Activated naive CD4-positive, alpha-beta T cell treated with anti-CD3 and anti-CD28 coated beads, Interleukin-2, amount 50 U/mL, for 24 hours (primary cell): ENCODE data around the gene TCEAL3.
A peak's percentile ranks its signal among the peaks of the same experiment; 100 is the strongest.
"Not testable (repeated sequence)": the region's sequence is repeated elsewhere in the genome, so short reads cannot be mapped to it uniquely, and the experiment has no call there.

Experiments
- H3K27ac Mint-ChIP-seq: one replicate; pipeline ENCODE4 v1.8.0; 2021; ENCODE audit warnings: mild to moderate bottlenecking, mixed read lengths
- H3K27me3 Mint-ChIP-seq: one replicate; pipeline ENCODE4 v1.8.0; 2021; ENCODE audit warnings: mixed read lengths
- H3K36me3 Mint-ChIP-seq: one replicate; pipeline ENCODE4 v1.8.0; 2021; ENCODE audit warnings: mixed read lengths
- H3K4me1 Mint-ChIP-seq: one replicate; pipeline ENCODE4 v1.8.0; 2021; ENCODE audit warnings: mixed read lengths
- H3K4me3 Mint-ChIP-seq: one replicate; pipeline ENCODE4 v1.8.0; 2021; ENCODE audit warnings: mild to moderate bottlenecking, mixed read lengths
- H3K9me3 Mint-ChIP-seq: one replicate; pipeline ENCODE4 v1.8.0; 2021; ENCODE audit warnings: mixed read lengths

Gene TCEAL3

GRCh38 chrX:103610282-103610681 lies 2.5 kb downstream of the TCEAL3 start:
- Mint-ChIP-seq H3K9me3 (no peaks in the 10 kb centered on the region), H3K4me1 (peaks cover 14% of the 10 kb centered on the region), H3K4me3 (no peak overlapping the region), H3K27me3 (no peaks in the 10 kb centered on the region), H3K27ac (no peak overlapping the region), H3K36me3 (no peaks in the 10 kb centered on the region)

- Mint-ChIP-seq H3K9me3 (no peaks in the 10 kb centered on the region), H3K36me3 (peaks cover 4% of the 10 kb centered on the region), H3K4me3 (no peak overlapping the region), H3K27ac (no peak overlapping the region), H3K27me3 (no peaks in the 10 kb centered on the region), H3K4me1 (peaks cover 7% of the 10 kb centered on the region)
Observed at GRCh38 chrX:103613362-103613890, 5.7 kb downstream of the TCEAL3 start.

GRCh38 chrX:103614999-103615398 lies 7.2 kb downstream of the TCEAL3 start:
- Mint-ChIP-seq H3K27ac (no peak overlapping the region), H3K4me1 (no peaks in the 10 kb centered on the region), H3K27me3 (no peaks in the 10 kb centered on the region), H3K36me3 (peaks cover 4% of the 10 kb centered on the region), H3K4me3 (no peak overlapping the region), H3K9me3 (no peaks in the 10 kb centered on the region)

- H3K4me3 Mint-ChIP-seq: no peak overlapping the region
- H3K9me3 Mint-ChIP-seq: no peaks in the 10 kb centered on the region
- H3K27ac Mint-ChIP-seq: no peak overlapping the region
- H3K36me3 Mint-ChIP-seq: peaks cover 4% of the 10 kb centered on the region
- H3K4me1 Mint-ChIP-seq: no peaks in the 10 kb centered on the region
- no peaks in the 10 kb centered on the region for H3K27me3 Mint-ChIP-seq
Observed at GRCh38 chrX:103615781-103616371, 8.1 kb downstream of the TCEAL3 start.

GRCh38 chrX:103616676-103617186 lies 9.0 kb downstream of the TCEAL3 start:
- peaks cover 4% of the 10 kb centered on the region for H3K36me3 Mint-ChIP-seq
- no peaks in the 10 kb centered on the region for H3K27me3 Mint-ChIP-seq
- H3K27ac Mint-ChIP-seq: no peak overlapping the region
- H3K9me3 Mint-ChIP-seq: no peaks in the 10 kb centered on the region
- no peak overlapping the region for H3K4me3 Mint-ChIP-seq
- no peaks in the 10 kb centered on the region for H3K4me1 Mint-ChIP-seq

GRCh38 chrX:103624111-103624510 lies 16.3 kb downstream of the TCEAL3 start:
- H3K4me3 Mint-ChIP-seq: no peak overlapping the region
- H3K4me1 Mint-ChIP-seq: peaks cover 15% of the 10 kb centered on the region
- no peaks in the 10 kb centered on the region for H3K27me3 Mint-ChIP-seq
- no peaks in the 10 kb centered on the region for H3K9me3 Mint-ChIP-seq
- no peak overlapping the region for H3K27ac Mint-ChIP-seq
- no peaks in the 10 kb centered on the region for H3K36me3 Mint-ChIP-seq

- H3K4me3 Mint-ChIP-seq: no peak overlapping the region
- H3K4me1 Mint-ChIP-seq: peaks cover 24% of the 10 kb centered on the region
- H3K27ac Mint-ChIP-seq: no peak overlapping the region
Observed at GRCh38 chrX:103626855-103627254, 19.1 kb downstream of the TCEAL3 start.

GRCh38 chrX:103628386-103629317 lies 20.9 kb downstream of the TCEAL3 start, which contains the start of gene TCEAL1:
TCEAL1 (plus strand) TSS chrX:103628975; CDS start chrX:103629917, 942 bp downstream.
- H3K27ac Mint-ChIP-seq: peak within 1 kb of the TSS; percentile 75
- H3K9me3 Mint-ChIP-seq: no peaks in the 10 kb centered on the region
- H3K4me3 Mint-ChIP-seq: peak within 1 kb of the TSS; percentile 84

More at GRCh38 chrX:103626855-103627254, 19.1 kb downstream of the TCEAL3 start:
- Mint-ChIP-seq H3K27me3 (no peaks in the 10 kb centered on the region), H3K9me3 (no peaks in the 10 kb centered on the region), H3K36me3 (no peaks in the 10 kb centered on the region)

GRCh38 chrX:103629318-103630170 lies 21.8 kb downstream of the TCEAL3 start:
- Mint-ChIP-seq H3K4me1 (peaks cover 24% of the 10 kb centered on the region), H3K4me3 (peak overlapping the region; percentile 84), H3K36me3 (no peaks in the 10 kb centered on the region), H3K27me3 (no peaks in the 10 kb centered on the region), H3K9me3 (no peaks in the 10 kb centered on the region), H3K27ac (peak overlapping the region; percentile 75)

More at GRCh38 chrX:103628386-103629317, 20.9 kb downstream of the TCEAL3 start, which contains the start of gene TCEAL1:
- Mint-ChIP-seq H3K4me1 (peaks cover 24% of the 10 kb centered on the region), H3K36me3 (no peaks in the 10 kb centered on the region), H3K27me3 (no peaks in the 10 kb centered on the region)

- Mint-ChIP-seq H3K36me3 (no peaks in the 10 kb centered on the region), H3K27me3 (no peaks in the 10 kb centered on the region), H3K9me3 (no peaks in the 10 kb centered on the region), H3K27ac (no peak overlapping the region), H3K4me3 (peak overlapping the region; percentile 84), H3K4me1 (peaks cover 24% of the 10 kb centered on the region)
Observed at GRCh38 chrX:103630171-103630511, 22.4 kb downstream of the TCEAL3 start.

GRCh38 chrX:103631145-103631544 lies 23.4 kb downstream of the TCEAL3 start:
- no peaks in the 10 kb centered on the region for H3K27me3 Mint-ChIP-seq
- H3K4me3 Mint-ChIP-seq: no peak overlapping the region
- peaks cover 24% of the 10 kb centered on the region for H3K4me1 Mint-ChIP-seq
- no peak overlapping the region for H3K27ac Mint-ChIP-seq
- no peaks in the 10 kb centered on the region for H3K9me3 Mint-ChIP-seq
- H3K36me3 Mint-ChIP-seq: no peaks in the 10 kb centered on the region

GRCh38 chrX:103635436-103635835 lies 27.7 kb downstream of the TCEAL3 start:
- Mint-ChIP-seq H3K27ac (no peak overlapping the region), H3K4me3 (no peak overlapping the region), H3K4me1 (no peaks in the 10 kb centered on the region)

GRCh38 chrX:103637604-103638338 lies 30.0 kb downstream of the TCEAL3 start:
- Mint-ChIP-seq H3K9me3 (no peaks in the 10 kb centered on the region), H3K27me3 (peaks cover 2% of the 10 kb centered on the region), H3K36me3 (no peaks in the 10 kb centered on the region), H3K4me1 (no peaks in the 10 kb centered on the region), H3K27ac (no peak overlapping the region), H3K4me3 (no peak overlapping the region)

More at GRCh38 chrX:103635436-103635835, 27.7 kb downstream of the TCEAL3 start:
- Mint-ChIP-seq H3K9me3 (no peaks in the 10 kb centered on the region), H3K36me3 (no peaks in the 10 kb centered on the region), H3K27me3 (no peaks in the 10 kb centered on the region)

- not testable (repeated sequence) for H3K27ac Mint-ChIP-seq, H3K9me3 Mint-ChIP-seq, H3K27me3 Mint-ChIP-seq, H3K4me3 Mint-ChIP-seq, H3K4me1 Mint-ChIP-seq, H3K36me3 Mint-ChIP-seq
Observed at GRCh38 chrX:103638479-103639346, 30.9 kb downstream of the TCEAL3 start.
